22Rv1 (cell line): ENCODE results near the gene PVR.

Experiments
- ZFX ChIP-seq: fragments of 450-650 bp; IDR thresholded peaks from 2 replicates; pipeline ENCODE4 v1.6.1; 2017; ENCODE audit warnings: antibody characterized with exemption, borderline replicate concordance
- TF ChIP-seq, protein P1 (sequence below): fragments of 450-650 bp; IDR thresholded peaks from 2 replicates; pipeline ENCODE4 v1.5.1; 2017; ENCODE audit warnings: mild to moderate bottlenecking

DNA sequence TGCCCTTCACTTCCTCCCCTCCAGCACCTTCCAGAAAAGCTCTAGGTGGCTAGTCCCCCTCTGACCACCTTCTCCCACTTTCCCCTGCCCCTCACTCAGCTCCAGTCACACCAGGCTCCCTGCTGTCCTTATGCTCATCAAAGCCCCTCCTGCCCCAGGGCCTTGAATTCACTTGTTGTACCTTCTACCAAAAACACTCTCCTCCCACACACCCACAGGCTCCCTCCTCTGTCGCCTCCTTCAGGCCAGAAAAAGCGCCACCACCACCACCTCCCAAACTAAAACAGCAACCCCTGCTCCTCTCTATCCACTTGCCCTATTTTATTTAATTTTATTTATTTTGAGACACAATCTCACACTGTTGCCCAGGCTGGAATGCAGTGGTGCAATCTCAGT, 50.5 kb downstream of the PVR start:
- TF ChIP-seq, protein P1, sequence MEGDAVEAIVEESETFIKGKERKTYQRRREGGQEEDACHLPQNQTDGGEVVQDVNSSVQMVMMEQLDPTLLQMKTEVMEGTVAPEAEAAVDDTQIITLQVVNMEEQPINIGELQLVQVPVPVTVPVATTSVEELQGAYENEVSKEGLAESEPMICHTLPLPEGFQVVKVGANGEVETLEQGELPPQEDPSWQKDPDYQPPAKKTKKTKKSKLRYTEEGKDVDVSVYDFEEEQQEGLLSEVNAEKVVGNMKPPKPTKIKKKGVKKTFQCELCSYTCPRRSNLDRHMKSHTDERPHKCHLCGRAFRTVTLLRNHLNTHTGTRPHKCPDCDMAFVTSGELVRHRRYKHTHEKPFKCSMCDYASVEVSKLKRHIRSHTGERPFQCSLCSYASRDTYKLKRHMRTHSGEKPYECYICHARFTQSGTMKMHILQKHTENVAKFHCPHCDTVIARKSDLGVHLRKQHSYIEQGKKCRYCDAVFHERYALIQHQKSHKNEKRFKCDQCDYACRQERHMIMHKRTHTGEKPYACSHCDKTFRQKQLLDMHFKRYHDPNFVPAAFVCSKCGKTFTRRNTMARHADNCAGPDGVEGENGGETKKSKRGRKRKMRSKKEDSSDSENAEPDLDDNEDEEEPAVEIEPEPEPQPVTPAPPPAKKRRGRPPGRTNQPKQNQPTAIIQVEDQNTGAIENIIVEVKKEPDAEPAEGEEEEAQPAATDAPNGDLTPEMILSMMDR: peak; percentile 63
- TF ChIP-seq ZFX: no peak
